Activated T-cell treated with anti-CD3 and anti-CD28 coated beads for 1 hour (primary cell): ENCODE results near the gene CDC45.

Experiments used
- DNase-seq: peaks from one replicate; pipeline ENCODE4 v3.0.0-alpha.2; 2020; ENCODE audit warnings: low read depth

CDC45 gene

GRCh38 chr22:19448739-19449421 lies 30.8 kb upstream of the CDC45 start:
- DNase-seq, result no peak

- no peak for DNase-seq
These were observed 30.3 kb upstream of the CDC45 start for GRCh38 chr22:19449422-19449767.

- DNase-seq, result no peak
These were observed 29.2 kb upstream of the CDC45 start for GRCh38 chr22:19450363-19451175.

- DNase-seq, result no peak
These were observed 28.1 kb upstream of the CDC45 start for GRCh38 chr22:19451570-19451969.

GRCh38 chr22:19453718-19454117 lies 26.0 kb upstream of the CDC45 start:
- DNase-seq, result no peak

GRCh38 chr22:19454156-19454555 lies 25.6 kb upstream of the CDC45 start:
- DNase-seq, result no peak

GRCh38 chr22:19455033-19455432 lies 24.7 kb upstream of the CDC45 start:
- no peak for DNase-seq

GRCh38 chr22:19455585-19456370 lies 23.9 kb upstream of the CDC45 start:
- no peak for DNase-seq

GRCh38 chr22:19456541-19456940 lies 23.2 kb upstream of the CDC45 start:
- DNase-seq, result no peak

- no peak for DNase-seq
These were observed 21.8 kb upstream of the CDC45 start for GRCh38 chr22:19457828-19458428.

- no peak for DNase-seq
These were observed 19.7 kb upstream of the CDC45 start for GRCh38 chr22:19460036-19460435.

- no peak for DNase-seq
These were observed 18.2 kb upstream of the CDC45 start for GRCh38 chr22:19461506-19461905.

- DNase-seq, result no peak
These were observed 16.7 kb upstream of the CDC45 start for GRCh38 chr22:19463008-19463407.

GRCh38 chr22:19463491-19464469 lies 15.9 kb upstream of the CDC45 start:
- no peak for DNase-seq

- DNase-seq, result no peak
These were observed 15.2 kb upstream of the CDC45 start for GRCh38 chr22:19464546-19464945.

- DNase-seq, result no peak
These were observed 14.7 kb upstream of the CDC45 start for GRCh38 chr22:19464975-19465374.

GRCh38 chr22:19466126-19466716 lies 13.5 kb upstream of the CDC45 start:
- no peak for DNase-seq

- DNase-seq, result no peak
These were observed 12.6 kb upstream of the CDC45 start for GRCh38 chr22:19466848-19467752.

- DNase-seq, result no peak
These were observed 11.8 kb upstream of the CDC45 start for GRCh38 chr22:19467912-19468311.

GRCh38 chr22:19469421-19469820 lies 10.3 kb upstream of the CDC45 start:
- no peak for DNase-seq
